Keratinocyte (primary cell): ENCODE results near the gene TOM1L2. TPM values are rescaled to one million over a fixed set of nuclear protein-coding genes. Genes with fewer than 3 reads are reported as not detected.

Experiments
- DNase-seq: peaks from one replicate; pipeline ENCODE4 v3.0.0-alpha.2; 2011; ENCODE audit warnings: low read depth, missing footprints, low spot score
- FAIRE-seq: peaks from 2 replicates; lab custom pipeline; 2011; peaks lifted over from hg19 to GRCh38; lab: Jason Lieb, UNC
- H2AFZ ChIP-seq: 2 replicates; pipeline ENCODE4 v1.6.0; 2012; ENCODE audit warnings: low read length, control low read depth, inconsistent platforms; ENCODE audit not compliant: control insufficient read depth
- H3K27ac ChIP-seq: 2 replicates; pipeline ENCODE4 v1.5.1; 2011; ENCODE audit warnings: low read length; ENCODE audit not compliant: control insufficient read depth, insufficient read depth
- H3K27me3 ChIP-seq: 3 replicates; pipeline ENCODE4 v1.6.0; 2011; ENCODE audit warnings: low read length; ENCODE audit not compliant: control insufficient read depth, insufficient read depth; ENCODE audit errors: extremely low read depth
- H3K36me3 ChIP-seq, 2 experiments: 2 replicates in 1 of 2; 3 replicates in 1 of 2; pipeline ENCODE4 v1.5.1; 2011; ENCODE audit warnings: low read length in 2 of 2, mild to moderate bottlenecking in 1 of 2; ENCODE audit not compliant: control insufficient read depth in 2 of 2, insufficient read depth in 2 of 2; ENCODE audit errors: extremely low read depth in 1 of 2
- H3K4me1 ChIP-seq: 3 replicates; pipeline ENCODE4 v1.5.1; 2011; ENCODE audit warnings: low read length; ENCODE audit not compliant: control insufficient read depth, insufficient read depth; ENCODE audit errors: extremely low read depth
- H3K4me2 ChIP-seq: 3 replicates; pipeline ENCODE4 v1.6.0; 2011; ENCODE audit warnings: low read depth, low read length; ENCODE audit not compliant: control insufficient read depth, insufficient read depth; ENCODE audit errors: extremely low read depth
- H3K4me3 ChIP-seq, 3 experiments: fragments of 200-600 bp in 1 of 3; sonication (generic) in 1 of 3; 2 replicates in 2 of 3; 3 replicates in 1 of 3; pipeline ENCODE4 v1.5.1; 2011 to 2016; ENCODE audit warnings: low read length in 3 of 3, mild to moderate bottlenecking in 3 of 3, control low read depth in 2 of 3, inconsistent platforms in 1 of 3, low read depth in 1 of 3, mixed read lengths in 1 of 3, mixed run types in 1 of 3, moderate library complexity in 1 of 3; ENCODE audit not compliant: control insufficient read depth in 2 of 3, insufficient read depth in 2 of 3; ENCODE audit errors: extremely low read depth in 1 of 3
- H3K79me2 ChIP-seq: 2 replicates; pipeline ENCODE4 v1.6.0; 2012; ENCODE audit warnings: low read length; ENCODE audit not compliant: control insufficient read depth, insufficient read depth
- H3K9ac ChIP-seq: 3 replicates; pipeline ENCODE4 v1.6.0; 2011; ENCODE audit warnings: low read length; ENCODE audit not compliant: control insufficient read depth, insufficient read depth; ENCODE audit errors: extremely low read depth
- H3K9me1 ChIP-seq: 3 replicates; pipeline ENCODE4 v1.6.0; 2011; ENCODE audit warnings: low read length; ENCODE audit not compliant: control insufficient read depth, insufficient read depth; ENCODE audit errors: extremely low read depth
- H3K9me3 ChIP-seq: 2 replicates; pipeline ENCODE4 v1.5.1; 2012; ENCODE audit warnings: low read depth, low read length; ENCODE audit not compliant: control insufficient read depth
- H4K20me1 ChIP-seq: 3 replicates; pipeline ENCODE4 v1.6.0; 2011; ENCODE audit warnings: low read length; ENCODE audit not compliant: control insufficient read depth, insufficient read depth; ENCODE audit errors: extremely low read depth
- CTCF ChIP-seq, 3 experiments: IDR thresholded peaks in 1 of 3; conservative IDR thresholded peaks in 1 of 3; optimal IDR thresholded peaks in 1 of 3; 2 replicates in 2 of 3; 3 replicates in 1 of 3; pipeline versions ENCODE3 to v1.5.1; 2011; ENCODE audit warnings: low read length in 3 of 3, mild to moderate bottlenecking in 3 of 3, moderate library complexity in 2 of 3, control low read depth in 1 of 3, inconsistent platforms in 1 of 3; ENCODE audit not compliant: insufficient read depth in 2 of 3; ENCODE audit errors: extremely low read depth in 1 of 3
- EZH2 ChIP-seq: IDR thresholded peaks from one replicate; pipeline ENCODE4 v1.6.1; 2012; ENCODE audit warnings: inconsistent platforms, mild to moderate bottlenecking, low read length, moderate library complexity
- dilution Hi-C: fragments of 300-500 bp; cut with MboI; formaldehyde crosslinking; loops from one replicate; pipeline ENCODE4 v1.7.0; 2020; ENCODE audit warnings: low sequenced_read_pairs; ENCODE audit not compliant: extremely low pct_ligation_motif_present
- polyA plus RNA-seq, 5 experiments: library from polyadenylated mRNA; depleted of rRNA in 3 of 5; stranded (reverse) in 3 of 5; stranded (forward) in 1 of 5; unstranded in 1 of 5; fragments of >200 nt; gene quantifications; 1 replicate in 1 of 5; 2 replicates in 3 of 5; 3 replicates in 1 of 5; pipeline versions ENCODE4 v1.2.1 to v1.2.3, GENCODE V29; 2011 to 2012; ENCODE audit warnings: missing spikeins in 2 of 5, low read depth in 1 of 5, low replicate concordance in 1 of 5

Gene TOM1L2
- polyA plus RNA-seq, 1 donor (not counting 4 experiments of a cell fraction or from before 2014, with no cell fraction given) = 36.3 TPM

- Histone ChIP-seq H3K9me1 (no peaks in the 10 kb centered on the region), H3K9ac (no peak overlapping the region), H3K4me3 (no peak overlapping the region), H3K27ac (no peak overlapping the region), H4K20me1 (no peaks in the 10 kb centered on the region), H3K9me3 (no peaks in the 10 kb centered on the region), H3K4me1 (peaks cover 9% of the 10 kb centered on the region), H3K79me2 (no peaks in the 10 kb centered on the region), H3K27me3 (no peaks in the 10 kb centered on the region), H3K36me3 (peaks cover 0 to 16% of the 10 kb centered on the region in 2 experiments), H3K4me2 (no peak overlapping the region), H2AFZ (no peak overlapping the region)
- TF ChIP-seq CTCF (optimal IDR thresholded peaks at IDR 0.05 in 1 of 3, IDR thresholded peaks at IDR 0.05 in 1 of 3, conservative IDR thresholded peaks at IDR 0.05 in 1 of 3; ENCODE audit: extremely low read depth in 1 of 3, insufficient read depth in 2 of 3, low read length in 3 of 3) (no peak), EZH2 (no peak)
- FAIRE-seq (no peak), DNase-seq (no peak)
- dilution Hi-C loops = no loop called here
Measured at GRCh38 chr17:17909078-17909477, 63.1 kb downstream of the TOM1L2 start.

- FAIRE-seq (no peak), DNase-seq (no peak)
- TF ChIP-seq EZH2 = no peak
- no peak for TF ChIP-seq CTCF (optimal IDR thresholded peaks at IDR 0.05 in 1 of 3, IDR thresholded peaks at IDR 0.05 in 1 of 3, conservative IDR thresholded peaks at IDR 0.05 in 1 of 3; ENCODE audit: extremely low read depth in 1 of 3, insufficient read depth in 2 of 3, low read length in 3 of 3)
Measured at GRCh38 chr17:17907469-17907868, 64.7 kb downstream of the TOM1L2 start.

More at GRCh38 chr17:17907469-17907868, 64.7 kb downstream of the TOM1L2 start:
- Histone ChIP-seq H3K27ac (no peak overlapping the region), H3K9ac (no peak overlapping the region), H3K79me2 (no peaks in the 10 kb centered on the region), H4K20me1 (no peaks in the 10 kb centered on the region), H3K9me3 (no peaks in the 10 kb centered on the region), H3K4me3 (no peak overlapping the region), H3K27me3 (no peaks in the 10 kb centered on the region), H3K36me3 (peaks cover 0 to 16% of the 10 kb centered on the region in 2 experiments), H3K4me2 (no peak overlapping the region), H3K9me1 (peaks cover 2% of the 10 kb centered on the region), H2AFZ (no peak overlapping the region), H3K4me1 (no peaks in the 10 kb centered on the region)
- dilution Hi-C loops = no loop called here
